ENCODE data around the gene SOBP.

SOBP gene

GRCh38 chr6:107642095-107642860 lies 152.4 kb downstream of the SOBP start:
- no peak for DNase-seq

- DNase-seq, result no peak
Measured at GRCh38 chr6:107642861-107643328, 153.0 kb downstream of the SOBP start.

DNA sequence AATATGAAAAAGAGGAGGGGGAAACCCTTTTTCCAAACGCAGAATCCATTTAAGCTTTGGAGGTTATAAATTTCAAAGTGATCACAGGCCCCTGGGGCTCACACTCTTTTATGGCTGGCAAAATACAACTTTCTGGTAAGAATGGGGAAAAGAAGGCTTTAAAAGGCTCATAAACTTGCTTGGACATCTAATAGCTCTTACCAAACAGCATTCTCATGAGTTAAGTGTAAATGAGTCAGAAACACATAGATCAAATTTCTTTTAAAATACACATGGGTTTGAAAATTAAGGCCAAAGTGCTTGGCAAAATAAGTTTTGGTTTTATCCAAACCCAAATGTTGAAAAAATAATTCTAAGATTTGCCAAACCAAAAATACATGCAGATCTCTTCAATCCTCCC lies 154.6 kb downstream of the SOBP start:
- no peak for DNase-seq

DNA sequence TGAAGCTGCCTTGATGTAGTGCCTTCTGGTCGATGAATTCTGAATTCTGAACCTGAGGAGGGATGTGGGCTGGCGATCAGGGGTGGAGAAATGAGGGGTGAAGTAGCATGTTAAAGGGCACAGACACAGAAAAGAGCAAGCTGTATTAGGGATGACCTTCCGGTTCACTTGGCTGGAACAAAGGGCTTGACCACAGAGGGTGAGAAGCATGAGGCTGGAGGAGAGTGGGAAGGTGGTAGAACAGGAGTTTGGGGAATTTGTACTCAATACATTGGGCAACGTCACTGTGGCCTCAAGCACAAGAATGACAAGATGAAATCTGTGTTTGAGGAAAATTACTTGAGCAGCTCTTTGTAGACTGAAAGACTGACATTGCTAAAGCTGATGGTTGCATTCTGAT lies 155.8 kb downstream of the SOBP start:
- no peak for DNase-seq

- no peak for DNase-seq
Measured at GRCh38 chr6:107646176-107646575, 156.3 kb downstream of the SOBP start.

- DNase-seq, result no peak
Measured at GRCh38 chr6:107646776-107647438, 157.0 kb downstream of the SOBP start.

GRCh38 chr6:107647439-107647948 lies 157.6 kb downstream of the SOBP start:
- DNase-seq, result no peak

DNA sequence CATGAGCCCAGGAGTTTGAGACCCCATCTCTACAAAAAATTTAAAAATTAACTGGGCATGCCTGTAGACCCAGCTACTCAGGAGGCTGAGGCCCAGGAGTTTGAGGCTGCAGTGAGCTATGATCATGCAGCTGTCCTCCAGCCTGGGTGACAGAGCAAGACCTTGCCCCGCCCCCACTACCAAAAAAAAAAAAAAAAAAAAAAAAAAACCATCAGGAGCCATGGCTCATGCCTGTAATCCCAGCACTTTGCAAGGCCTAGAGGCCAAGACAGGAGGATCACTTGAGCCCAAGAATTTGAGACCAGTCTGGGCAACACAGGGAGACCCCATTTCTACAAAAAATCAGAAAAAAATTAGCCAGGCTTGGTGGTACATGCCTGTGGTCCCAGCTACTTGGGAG lies 159.1 kb downstream of the SOBP start:
- no peak for DNase-seq

DNA sequence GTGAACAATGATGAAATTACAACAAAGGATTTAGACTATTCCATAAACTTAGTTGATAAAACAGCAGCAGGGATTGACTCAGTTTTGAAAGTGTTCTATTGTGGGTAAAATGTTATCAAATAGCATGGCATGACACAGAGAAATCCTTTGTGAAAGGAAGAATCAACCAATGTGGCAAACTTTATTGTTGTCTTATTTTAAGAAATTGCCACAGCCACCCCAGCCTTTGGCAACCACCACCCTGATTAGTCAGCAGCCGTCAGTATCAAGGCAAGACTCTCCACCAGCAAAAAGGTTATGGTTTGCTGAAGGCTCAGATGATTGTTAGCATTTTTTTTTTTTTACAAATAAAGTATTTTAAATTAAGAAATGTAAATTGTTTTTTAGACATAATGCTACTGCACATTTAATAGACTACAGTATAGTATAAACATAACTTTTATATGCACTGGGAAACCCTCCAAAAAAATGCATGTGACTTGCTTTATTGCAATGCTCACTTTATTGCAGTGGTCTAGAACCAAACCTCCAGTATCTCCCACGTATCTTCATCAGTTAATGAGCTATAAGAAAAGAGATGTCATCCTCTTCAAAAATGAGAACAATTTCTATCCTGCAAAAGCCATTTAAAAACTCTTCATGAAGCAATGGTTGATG lies 162.7 kb downstream of the SOBP start:
- no peak for DNase-seq

GRCh38 chr6:107653183-107653580 lies 163.3 kb downstream of the SOBP start:
- no peak for DNase-seq

- DNase-seq, result no peak
Measured at GRCh38 chr6:107653861-107654394, 164.0 kb downstream of the SOBP start.

- no peak for DNase-seq
Measured at GRCh38 chr6:107654764-107655163, 164.8 kb downstream of the SOBP start.

DNA sequence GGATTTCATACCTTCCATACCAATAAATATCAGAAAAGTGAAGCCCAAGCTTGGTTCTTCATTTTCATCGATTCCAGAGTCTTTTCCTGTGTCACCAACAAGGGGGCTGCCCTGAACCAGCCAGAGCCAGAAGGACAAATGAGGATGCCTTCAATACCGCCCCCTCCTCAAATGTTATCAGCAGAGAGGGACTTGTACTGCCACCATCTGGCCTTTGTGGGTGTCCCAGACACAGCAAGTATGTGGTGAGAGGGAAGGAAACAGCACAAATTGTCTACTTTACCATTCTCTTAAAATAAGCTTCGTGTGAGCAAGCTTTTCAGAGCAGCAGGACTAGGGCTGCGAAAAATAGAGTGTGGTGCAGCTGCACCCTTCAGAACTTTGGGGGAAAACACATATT lies 165.3 kb downstream of the SOBP start:
- DNase-seq, result peak in 1 of 2 experiments; percentile 4

DNA sequence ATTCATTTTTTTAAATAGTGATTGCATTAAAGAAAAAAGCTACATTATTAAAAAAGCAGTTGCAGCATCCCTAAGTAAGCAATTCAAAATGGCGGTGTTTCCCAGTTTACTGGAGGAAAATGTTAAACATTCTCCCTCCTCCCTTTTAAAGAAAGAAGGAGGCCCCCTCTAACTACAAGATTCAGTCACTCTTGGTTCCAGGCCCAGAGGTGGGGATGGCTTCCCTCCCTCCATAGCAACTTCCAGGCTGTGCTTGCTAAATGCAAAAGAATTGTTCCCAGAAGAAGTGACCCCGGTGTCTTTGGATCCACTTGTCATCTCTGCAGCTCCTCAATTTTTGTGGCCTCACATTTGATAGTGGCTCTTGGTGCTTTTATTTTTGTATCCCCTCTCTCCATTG lies 165.9 kb downstream of the SOBP start:
- no peak for DNase-seq

DNA sequence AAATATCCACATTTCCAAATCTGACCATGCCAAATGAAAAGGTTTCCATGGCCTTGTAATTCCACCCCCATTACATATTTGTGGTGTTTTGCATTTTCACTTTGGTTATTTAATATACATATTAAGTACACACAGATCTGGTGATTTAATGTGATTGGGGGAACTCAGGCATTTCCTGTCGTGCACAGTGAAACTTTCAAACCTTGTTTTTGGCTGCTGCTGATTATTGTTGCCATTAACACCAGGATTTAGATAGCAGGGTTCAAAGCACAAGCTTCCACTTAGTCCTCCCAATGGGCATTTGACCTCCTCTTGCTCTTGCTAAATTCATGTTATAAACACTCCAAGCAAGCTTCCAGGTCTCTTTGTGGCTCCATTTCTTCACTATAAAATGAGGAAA lies 166.5 kb downstream of the SOBP start:
- DNase-seq, result no peak

DNA sequence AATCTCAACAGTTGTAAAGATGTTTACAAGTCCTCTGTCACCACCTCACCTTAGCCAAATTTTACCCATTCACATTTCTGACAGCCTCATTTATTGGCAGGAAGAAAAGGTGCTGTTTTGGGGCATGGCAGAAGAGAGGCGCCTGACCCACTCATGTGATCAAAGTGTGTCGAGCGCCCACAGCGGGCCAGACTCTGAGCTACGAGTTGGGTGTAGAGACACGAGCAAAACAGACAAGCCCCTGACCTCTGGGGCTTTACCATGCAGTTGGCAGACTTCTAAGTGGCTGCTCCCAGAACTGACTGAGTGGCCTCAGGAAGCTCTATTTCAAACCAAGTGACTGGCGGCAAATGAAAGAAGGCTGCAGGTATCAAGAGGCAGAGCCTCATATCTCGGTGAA lies 167.0 kb downstream of the SOBP start:
- DNase-seq, result no peak

GRCh38 chr6:107657373-107657754 lies 167.4 kb downstream of the SOBP start:
- no peak for DNase-seq

GRCh38 chr6:107657755-107658461 lies 168.0 kb downstream of the SOBP start:
- peak; percentile 53 to 84 for DNase-seq

DNA sequence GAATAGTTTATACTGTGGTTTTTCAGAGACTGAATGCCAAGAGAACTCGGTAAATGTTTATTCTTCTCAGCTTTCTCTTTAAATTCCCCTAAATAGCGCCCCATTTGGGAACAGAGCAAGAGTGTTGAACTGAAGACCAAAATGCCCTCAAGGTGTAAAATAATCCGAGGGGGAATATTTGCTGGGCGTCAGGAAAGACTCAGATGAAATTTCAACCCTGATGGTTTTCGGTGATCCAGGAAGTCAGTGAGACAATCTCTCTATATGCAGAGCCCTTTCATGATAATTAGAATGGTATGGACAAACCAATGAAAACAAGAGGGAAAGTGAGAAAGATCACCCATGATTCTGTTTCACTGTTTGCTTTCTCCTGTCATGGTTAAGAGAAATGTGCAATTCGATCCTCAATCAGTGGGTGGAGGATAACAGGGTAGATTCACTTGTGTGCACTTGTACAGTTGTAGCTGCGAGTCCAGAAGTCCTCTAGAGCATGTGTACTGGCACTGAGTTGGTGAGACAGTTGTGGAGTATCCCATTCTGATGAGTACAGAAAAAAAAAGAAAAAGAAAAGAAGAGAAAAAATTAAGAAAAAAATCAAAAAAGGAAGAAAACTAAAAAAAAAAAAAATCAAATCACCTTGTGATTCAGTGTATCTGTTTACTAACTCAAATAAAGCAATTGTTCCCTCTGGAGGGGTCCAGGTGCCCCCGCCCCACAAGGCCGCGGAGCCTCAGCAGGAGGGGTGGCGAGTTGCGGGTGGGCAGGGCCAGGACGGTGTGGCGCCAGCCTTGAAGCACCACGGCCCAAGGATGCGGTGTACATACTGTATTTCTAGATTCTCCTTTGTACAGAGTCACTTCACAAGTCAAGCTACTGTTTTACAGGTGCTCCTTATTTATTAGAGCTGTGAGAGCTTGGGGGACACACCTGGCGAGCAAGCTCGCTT lies 169.3 kb downstream of the SOBP start:
- peak in 1 of 2 experiments; percentile 7 for DNase-seq

GRCh38 chr6:107660839-107661238 lies 170.9 kb downstream of the SOBP start:
- peak in 1 of 2 experiments; percentile 36 for DNase-seq

- DNase-seq, result peak in 1 of 2 experiments; percentile 7
Measured at GRCh38 chr6:107661291-107661690, 171.4 kb downstream of the SOBP start.

- DNase-seq, result no peak
Measured at GRCh38 chr6:107662333-107662732, 172.4 kb downstream of the SOBP start.

Data from NCI-H446 (cell line).